Upper lobe of left lung (tissue), 4 donors: ENCODE data around the gene TBATA.

Source experiments
- POLR2A ChIP-seq, 4 donors: fragments of 450-650 bp; IDR thresholded peaks; one replicate each; pipeline ENCODE4 v1.5.1; 2016 to 2017; ENCODE audit warnings: antibody characterized with exemption in 4 of 4, mild to moderate bottlenecking in 2 of 4
- POLR2AphosphoS5 ChIP-seq, 2 donors: sonication (generic); formaldehyde crosslinking; IDR thresholded peaks; one replicate each; pipeline ENCODE4 v1.5.1; 2017; ENCODE audit warnings: antibody characterized with exemption in 2 of 2
- TF ChIP-seq, protein P1 (sequence below), 6 experiments: fragments of 450-650 bp in 4 of 6; fragments of 200-600 bp in 2 of 6; sonication (generic) in 2 of 6; IDR thresholded peaks; one replicate each; pipeline ENCODE4 v1.5.1; 2016 to 2019; ENCODE audit warnings: antibody characterized with exemption in 6 of 6

GRCh38 chr10:70777063-70777875 lies 7.9 kb downstream of the TBATA start:
- TF ChIP-seq, protein P1, sequence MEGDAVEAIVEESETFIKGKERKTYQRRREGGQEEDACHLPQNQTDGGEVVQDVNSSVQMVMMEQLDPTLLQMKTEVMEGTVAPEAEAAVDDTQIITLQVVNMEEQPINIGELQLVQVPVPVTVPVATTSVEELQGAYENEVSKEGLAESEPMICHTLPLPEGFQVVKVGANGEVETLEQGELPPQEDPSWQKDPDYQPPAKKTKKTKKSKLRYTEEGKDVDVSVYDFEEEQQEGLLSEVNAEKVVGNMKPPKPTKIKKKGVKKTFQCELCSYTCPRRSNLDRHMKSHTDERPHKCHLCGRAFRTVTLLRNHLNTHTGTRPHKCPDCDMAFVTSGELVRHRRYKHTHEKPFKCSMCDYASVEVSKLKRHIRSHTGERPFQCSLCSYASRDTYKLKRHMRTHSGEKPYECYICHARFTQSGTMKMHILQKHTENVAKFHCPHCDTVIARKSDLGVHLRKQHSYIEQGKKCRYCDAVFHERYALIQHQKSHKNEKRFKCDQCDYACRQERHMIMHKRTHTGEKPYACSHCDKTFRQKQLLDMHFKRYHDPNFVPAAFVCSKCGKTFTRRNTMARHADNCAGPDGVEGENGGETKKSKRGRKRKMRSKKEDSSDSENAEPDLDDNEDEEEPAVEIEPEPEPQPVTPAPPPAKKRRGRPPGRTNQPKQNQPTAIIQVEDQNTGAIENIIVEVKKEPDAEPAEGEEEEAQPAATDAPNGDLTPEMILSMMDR (IDR thresholded peaks at IDR 0.05): no peak
- no peak for TF ChIP-seq POLR2AphosphoS5 (IDR thresholded peaks at IDR 0.05)
- TF ChIP-seq POLR2A (IDR thresholded peaks at IDR 0.05): no peak
